Right hindlimb (tissue), 1 donor: Measurements from ENCODE around the gene TNFSF15.
A peak's percentile ranks its signal among the peaks of the same experiment; 100 is the strongest.

Experiments used
- DNase-seq: peaks from one replicate; pipeline ENCODE4 v3.0.0-alpha.2; 2018

Gene TNFSF15

GRCh38 chr9:114824110-114824509 is 18.3 kb upstream of the TNFSF15 start:
- DNase-seq: no peak

DNA sequence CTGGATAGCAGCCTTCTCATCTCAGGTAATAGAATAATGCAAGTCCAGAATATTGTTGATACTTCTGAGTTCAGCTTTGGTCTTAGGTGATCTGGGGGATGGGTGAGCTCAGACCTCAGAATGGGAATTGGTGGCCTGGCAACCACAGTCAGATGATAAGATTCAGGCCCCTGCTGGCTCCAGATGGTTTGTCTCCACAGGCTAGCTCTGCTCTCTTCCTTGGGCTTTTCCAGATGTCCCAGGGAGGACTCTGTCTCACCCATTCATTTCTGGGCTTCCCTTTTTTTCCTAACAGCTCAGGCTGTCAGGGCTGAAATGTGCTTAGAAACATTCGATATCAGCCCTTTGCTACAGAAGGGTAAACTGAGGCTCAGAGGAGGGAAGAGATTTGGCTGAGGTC is 17.6 kb upstream of the TNFSF15 start:
- no peak for DNase-seq

DNA sequence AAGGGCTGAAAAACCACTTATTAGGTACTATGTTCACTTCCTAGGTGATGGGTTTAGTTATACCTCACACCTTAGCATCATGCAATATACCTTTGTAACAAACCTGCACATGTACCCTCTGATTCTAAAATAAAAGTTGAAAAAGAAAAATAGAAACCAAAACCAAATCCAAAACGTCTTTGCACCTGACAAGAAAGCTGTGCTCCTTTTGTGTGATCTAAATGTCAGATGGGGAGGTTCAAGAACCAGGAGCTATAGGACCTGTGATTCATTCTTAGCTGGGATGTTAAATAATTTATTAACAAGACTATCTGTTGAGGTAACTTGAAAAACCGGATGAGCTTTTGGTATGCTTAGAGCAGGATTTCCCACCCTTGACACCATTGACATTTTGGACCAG is 16.9 kb upstream of the TNFSF15 start:
- DNase-seq: no peak

DNA sequence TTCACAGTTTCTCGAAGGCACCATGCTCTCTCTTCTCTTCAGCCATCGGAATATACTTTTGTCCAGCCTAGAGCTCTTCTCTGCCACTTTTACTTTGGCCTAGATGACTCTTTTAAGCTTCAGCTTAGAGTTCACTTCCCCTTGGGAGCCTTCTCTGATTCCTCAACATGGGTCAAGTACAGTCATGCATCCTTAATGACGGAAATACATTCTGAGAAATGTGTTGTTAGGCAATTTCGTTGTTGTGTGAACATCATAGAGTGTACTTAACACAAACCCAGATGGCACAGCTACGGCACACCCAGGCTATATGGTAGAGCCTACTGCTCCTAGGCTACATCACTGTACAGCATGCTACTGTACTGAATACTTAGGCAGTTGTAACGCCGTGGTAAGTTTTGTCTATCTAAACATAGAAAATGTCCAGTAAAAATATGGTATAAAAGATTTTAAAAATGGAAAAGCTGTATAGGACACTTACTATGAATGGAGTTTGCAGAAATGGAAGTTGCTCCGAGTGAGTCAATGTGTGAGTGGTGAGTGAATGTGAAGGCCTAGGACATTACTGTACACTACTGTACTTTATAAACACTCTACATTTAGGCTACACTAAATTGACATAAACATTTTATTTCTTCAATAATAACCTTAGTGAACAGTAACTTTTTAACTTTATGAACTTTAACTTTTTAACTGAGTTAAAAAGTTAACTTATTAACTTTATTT is 15.1 kb upstream of the TNFSF15 start:
- no peak for DNase-seq

GRCh38 chr9:114818178-114818577 is 12.3 kb upstream of the TNFSF15 start:
- no peak for DNase-seq

- DNase-seq: no peak
Observed at GRCh38 chr9:114813717-114814418, 8.0 kb upstream of the TNFSF15 start.

DNA sequence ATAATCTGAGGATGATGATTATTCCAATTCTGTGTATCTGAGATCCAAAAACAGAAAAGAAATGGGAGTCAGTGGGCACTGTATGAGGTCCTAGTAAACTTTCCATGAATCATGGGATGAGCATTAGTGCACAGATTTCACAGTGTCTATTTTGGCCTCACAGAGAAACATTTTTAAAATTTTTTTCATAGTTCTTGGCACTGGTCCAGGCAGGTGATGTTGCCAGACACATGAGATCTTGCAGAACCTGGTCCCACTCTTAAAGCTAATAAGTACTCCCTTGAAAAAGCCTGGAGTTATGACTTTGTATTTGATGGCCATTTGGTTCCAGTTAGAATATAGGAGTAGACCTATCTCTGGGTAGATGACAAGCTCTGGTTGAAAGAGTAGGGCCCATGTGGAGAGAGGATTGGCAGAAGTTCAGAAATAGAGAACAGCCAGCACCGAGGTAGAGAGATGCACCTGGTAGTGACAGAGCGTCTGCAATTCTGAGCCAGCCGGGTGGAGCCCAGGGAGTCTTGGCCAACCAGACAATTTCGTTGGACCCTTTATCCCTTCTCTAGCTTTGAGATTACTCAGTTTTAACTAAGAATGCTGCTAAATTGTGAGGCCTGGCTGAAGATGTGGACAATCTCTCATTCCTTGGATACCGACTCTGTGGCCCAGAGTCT is 6.3 kb upstream of the TNFSF15 start:
- no peak for DNase-seq

DNA sequence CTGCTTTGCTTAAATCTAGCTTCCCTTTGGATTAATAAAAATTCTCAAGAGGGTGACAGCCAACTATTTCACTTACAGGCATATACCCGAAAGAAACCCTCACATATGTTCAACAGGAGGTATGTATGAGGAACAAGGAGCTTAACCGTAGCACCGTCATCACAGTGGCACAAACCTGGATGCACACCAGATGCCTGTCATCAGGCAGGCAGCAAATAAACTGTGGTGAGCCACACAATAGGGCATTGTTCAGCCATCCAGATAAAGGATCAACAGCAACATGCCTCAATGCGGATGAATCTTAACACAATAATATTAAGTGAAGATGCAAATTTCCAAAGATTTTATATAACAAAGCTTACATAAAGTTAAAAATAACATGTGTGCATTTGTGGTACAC is 5.5 kb upstream of the TNFSF15 start:
- no peak for DNase-seq

GRCh38 chr9:114810614-114811013 is 4.8 kb upstream of the TNFSF15 start:
- no peak for DNase-seq

GRCh38 chr9:114806526-114806900 is 674 bp upstream of the TNFSF15 start:
- DNase-seq: no peak

DNA sequence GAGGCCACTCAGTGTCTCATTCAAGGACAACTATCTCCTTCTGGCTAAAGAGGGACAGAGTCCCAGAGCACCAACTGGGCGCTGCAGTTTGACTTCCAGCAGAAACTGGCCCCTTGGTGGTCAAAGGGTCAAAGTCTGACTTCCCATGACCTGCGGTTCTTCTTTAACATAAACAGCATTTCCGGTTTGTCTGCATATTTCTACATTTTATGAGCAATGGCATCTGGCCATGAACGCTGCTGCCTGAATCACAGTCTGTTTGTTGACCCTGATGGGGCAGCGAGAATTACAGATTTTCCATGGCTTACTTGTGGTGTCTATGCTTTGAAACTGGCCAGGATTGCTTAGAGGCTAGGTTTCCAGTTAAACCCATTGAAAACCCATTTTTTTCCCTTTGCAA is 1.3 kb downstream of the TNFSF15 start:
- DNase-seq: peak; percentile 56

- no peak for DNase-seq
Observed at GRCh38 chr9:114803479-114804265, 2.2 kb downstream of the TNFSF15 start.

- no peak for DNase-seq
Observed at GRCh38 chr9:114799925-114800324, 5.9 kb downstream of the TNFSF15 start.

DNA sequence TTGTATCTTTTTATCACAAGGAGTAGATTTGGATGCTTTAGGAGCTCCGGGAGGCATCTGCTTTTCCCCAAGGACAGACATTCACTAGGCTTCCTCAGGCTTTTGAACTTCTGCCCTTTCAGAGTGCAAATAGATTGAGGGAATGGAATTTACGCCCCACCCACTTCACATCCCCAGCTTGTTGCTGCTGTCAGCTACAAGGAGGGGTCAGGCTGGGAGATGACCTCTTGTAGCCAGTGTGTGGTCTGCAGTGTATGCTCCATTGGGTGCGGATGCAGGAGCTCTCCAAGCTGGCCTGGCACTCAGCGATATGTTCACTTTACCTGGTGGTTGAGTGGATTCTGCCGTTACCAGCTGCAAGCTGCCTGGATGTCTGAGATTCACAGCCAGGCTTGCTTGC is 6.4 kb downstream of the TNFSF15 start:
- DNase-seq: no peak

GRCh38 chr9:114798780-114799427 is 6.9 kb downstream of the TNFSF15 start:
- DNase-seq: no peak

DNA sequence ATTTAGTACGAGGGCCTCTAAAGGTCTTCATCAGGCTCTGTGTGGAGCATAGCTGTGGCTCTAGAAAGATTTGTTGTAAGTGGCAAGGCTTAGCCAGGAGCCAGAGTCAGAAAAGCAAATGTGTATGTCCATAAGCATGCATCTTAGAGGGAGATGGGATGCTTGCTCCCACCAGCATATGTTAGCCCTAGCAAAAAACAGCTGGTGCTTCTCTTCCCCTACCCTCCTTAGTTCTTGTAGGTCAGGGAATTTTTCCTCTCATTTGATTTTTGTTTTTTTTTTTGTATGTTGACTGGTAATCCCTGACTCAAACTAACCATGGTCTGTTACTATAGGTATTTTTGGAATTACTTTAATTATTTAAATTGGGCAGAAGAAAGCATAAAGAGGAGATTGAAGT is 7.7 kb downstream of the TNFSF15 start:
- DNase-seq: no peak

DNA sequence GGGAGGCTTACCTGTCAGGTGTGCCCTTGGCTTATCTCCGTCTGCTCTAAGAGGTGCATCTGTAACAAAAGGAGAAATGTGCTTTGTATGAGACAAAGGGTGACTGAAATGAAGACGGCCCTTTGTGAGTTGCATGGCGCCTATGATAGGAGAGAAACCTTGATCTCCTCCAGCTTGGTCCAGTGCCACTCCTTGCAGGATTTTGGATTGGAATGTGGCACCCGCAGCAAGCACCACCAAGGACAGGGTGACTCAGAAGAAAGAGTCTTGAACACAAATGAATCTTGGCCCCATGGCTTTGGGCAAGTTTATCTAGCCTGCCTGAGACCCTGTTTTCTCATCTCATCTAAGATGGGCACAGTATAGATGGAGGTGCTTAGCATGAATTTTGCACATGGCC is 13.4 kb downstream of the TNFSF15 start:
- DNase-seq: no peak

GRCh38 chr9:114791736-114792135 is 14.1 kb downstream of the TNFSF15 start:
- DNase-seq: no peak

DNA sequence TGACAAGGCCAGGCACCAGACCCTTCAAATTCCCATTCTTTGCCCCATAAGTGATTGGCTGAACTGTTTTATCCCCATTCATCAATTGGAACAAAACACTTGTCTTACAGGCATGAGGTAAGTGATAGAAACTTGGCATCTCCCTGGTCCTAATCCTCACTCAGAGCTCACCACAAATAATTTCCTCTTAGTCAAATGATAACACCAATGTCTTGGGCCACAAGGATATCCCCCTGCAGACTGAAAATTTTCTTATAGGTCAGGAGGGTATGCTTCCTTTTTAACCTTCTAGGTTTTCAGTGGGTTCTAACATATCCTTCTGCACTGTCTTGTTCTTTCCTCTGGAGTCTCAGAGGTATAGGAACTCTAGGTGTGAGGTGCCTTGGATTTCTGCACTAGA is 14.5 kb downstream of the TNFSF15 start:
- no peak for DNase-seq

DNA sequence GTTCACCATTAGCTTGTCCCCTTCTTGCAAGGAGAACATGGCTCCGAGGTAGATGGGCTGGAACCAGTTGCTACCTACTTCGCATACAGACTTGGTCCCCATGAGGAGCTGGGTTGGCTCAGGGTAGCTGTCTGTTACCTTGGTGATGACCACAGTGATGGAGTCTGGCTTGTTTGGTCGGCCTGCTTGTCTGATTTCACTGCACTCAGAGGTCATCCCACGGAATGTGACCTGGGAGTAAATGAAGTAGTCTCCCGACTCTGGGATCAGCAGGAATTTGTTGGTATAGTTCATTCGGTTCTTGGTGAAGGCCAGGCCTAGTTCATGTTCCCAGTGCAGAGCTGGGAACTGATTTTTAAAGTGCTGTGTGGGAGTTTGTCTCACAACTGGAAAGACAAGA is 15.3 kb downstream of the TNFSF15 start:
- no peak for DNase-seq

- DNase-seq: no peak
Observed at GRCh38 chr9:114789006-114789405, 16.8 kb downstream of the TNFSF15 start.

DNA sequence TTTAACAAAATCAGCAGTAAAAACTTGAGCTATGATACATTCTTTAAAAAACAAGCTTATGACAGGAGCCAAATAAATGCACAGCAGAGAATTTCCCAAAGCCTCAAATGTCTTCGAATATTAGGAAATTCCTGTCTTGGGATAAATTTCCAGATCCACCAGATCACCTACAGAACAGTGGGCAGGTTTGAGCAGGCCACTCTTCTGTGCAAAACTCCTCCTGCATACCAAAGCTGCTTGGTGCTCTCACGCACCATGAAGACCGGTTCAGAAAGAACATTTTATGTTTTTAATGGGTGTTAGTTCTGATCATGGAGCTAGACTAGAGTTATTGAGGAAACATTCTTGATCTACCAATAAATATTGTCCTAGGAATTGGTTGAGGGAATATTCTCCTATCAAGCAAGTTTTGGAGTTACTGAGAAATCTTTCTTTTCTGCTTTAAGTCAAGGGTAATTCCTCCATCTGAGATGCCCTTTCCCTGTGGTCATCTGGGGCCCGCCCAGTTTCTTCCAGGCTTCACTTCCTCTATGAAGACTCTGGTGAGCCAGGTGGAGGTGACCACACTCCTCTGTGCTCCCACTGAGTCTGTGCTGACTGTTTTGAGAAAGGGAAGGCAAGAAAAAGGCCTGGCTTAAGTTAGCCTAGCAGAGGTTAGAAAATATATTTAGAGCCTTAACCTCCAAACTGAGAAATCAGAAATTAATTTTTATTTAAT is 17.9 kb downstream of the TNFSF15 start:
- DNase-seq: no peak
